HFF-Myc (cell line): ENCODE measurements around the gene REXO2.

Source experiments
- DNase-seq: peaks from one replicate; pipeline ENCODE4 v3.0.0-alpha.2; 2011; ENCODE audit warnings: low read depth; ENCODE audit errors: extremely low read depth
- H3K4me3 ChIP-seq: replicated peaks from 2 replicates; pipeline ENCODE4 v1.5.1; 2011; ENCODE audit warnings: low read depth, mild to moderate bottlenecking, control low read depth, low read length
- CTCF ChIP-seq: IDR thresholded peaks from 2 replicates; pipeline ENCODE4 v1.5.1; 2012; ENCODE audit warnings: mild to moderate bottlenecking, low read depth, low read length, control low read depth; ENCODE audit errors: missing control alignments

The REXO2 gene

GRCh38 chr11:114439229-114440120 lies at the start of gene REXO2:
REXO2 (plus strand) TSS chr11:114439467; CDS start chr11:114439529, 62 bp downstream.
- DNase-seq: peak; percentile 87
- peak; percentile 37 for TF ChIP-seq CTCF
- H3K4me3 ChIP-seq: peak within 1 kb of the TSS; percentile 97

GRCh38 chr11:114392735-114393667 lies 46.3 kb upstream of the REXO2 start:
- no peak for TF ChIP-seq CTCF
- H3K4me3 ChIP-seq: no peak overlapping the region
- DNase-seq: no peak

GRCh38 chr11:114395736-114396135 lies 43.5 kb upstream of the REXO2 start:
- DNase-seq: no peak
- no peak overlapping the region for H3K4me3 ChIP-seq
- peak; percentile 44 for TF ChIP-seq CTCF

- no peak for DNase-seq
- TF ChIP-seq CTCF: no peak
- H3K4me3 ChIP-seq: no peak overlapping the region
Measured at GRCh38 chr11:114396916-114397315, 42.4 kb upstream of the REXO2 start.

- no peak for DNase-seq
- no peak for TF ChIP-seq CTCF
- no peak overlapping the region for H3K4me3 ChIP-seq
Measured at GRCh38 chr11:114397349-114397982, 41.8 kb upstream of the REXO2 start.

GRCh38 chr11:114398303-114398920 lies 40.9 kb upstream of the REXO2 start:
- TF ChIP-seq CTCF: no peak
- no peak for DNase-seq
- peak overlapping the region; percentile 93; the same call in 1 of the 2 replicates for H3K4me3 ChIP-seq
